ENCODE data around the gene MRE11. TPM values are rescaled to one million over a fixed set of nuclear protein-coding genes. Genes with fewer than 3 reads are reported as not detected.

The MRE11 gene
- total and polyA plus RNA-seq, 9 of the 15 experiments (the other 6 are each of a cell fraction or from before 2014, with no cell fraction given): 18.3 to 45.2 (median 29.1) TPM

DNA sequence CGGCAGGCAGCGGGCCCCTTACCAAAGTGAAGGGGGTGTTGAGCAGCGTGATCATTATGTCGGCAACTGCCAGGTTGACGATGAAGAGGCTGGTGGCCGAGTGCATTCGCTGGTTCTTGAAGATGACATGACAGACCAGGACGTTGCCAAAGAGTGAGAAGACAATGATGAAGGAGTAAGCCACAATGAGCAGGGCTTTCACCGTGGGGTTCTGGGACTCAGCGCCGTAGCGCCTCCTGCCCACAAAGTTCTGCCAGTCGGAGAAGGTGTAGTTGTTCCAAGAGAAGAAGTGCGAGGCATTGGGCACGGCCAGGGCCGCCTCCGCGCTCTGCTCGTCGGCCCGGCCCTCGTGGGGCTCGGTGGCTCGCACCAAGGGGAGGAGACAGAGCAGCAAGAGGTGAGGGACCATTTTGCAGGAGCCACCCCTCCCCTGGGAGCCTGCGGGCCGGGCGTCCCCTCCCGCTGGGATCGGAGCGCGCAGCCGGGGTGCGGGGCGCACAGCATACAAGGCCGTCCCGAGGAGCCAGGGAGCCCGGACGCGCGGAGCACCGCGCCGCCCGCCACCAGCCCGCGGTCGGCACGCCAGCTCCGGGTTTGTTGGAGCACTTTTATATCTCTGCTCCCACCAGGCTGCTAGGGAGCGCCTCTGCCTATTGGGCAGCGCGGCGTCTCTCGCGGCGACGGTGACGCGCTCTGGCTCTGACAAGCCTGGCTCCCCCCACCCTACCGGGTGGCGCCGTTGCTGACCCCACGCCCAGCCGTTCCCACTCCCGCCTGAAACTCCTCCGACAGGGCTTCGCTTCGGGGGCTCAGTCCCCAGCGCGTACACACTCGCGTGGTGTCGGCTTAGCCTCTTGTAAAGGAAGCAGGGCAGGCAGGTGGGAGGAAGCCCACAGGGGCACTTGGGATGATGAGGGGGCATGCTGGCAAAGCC is 92.5 kb downstream of the MRE11 start, which contains the start of gene GPR83:
TSS of gene GPR83 (minus strand) at position 581 of the 934 bp plus-strand sequence. CDS start at position 409, 172 bp downstream.
- Histone ChIP-seq H3K9me3 (replicated peaks; ENCODE audit: control insufficient read depth, insufficient read depth, low read depth, low read length) (no peaks in the 10 kb centered on the region), H3K27me3 (ENCODE audit: control insufficient read depth in 2 of 2, insufficient read depth in 2 of 2, low read length in 2 of 2) (peaks cover 11 to 43% of the 10 kb centered on the region in 2 experiments; a peak in 4 of 5 replicates), H3K4me2 (ENCODE audit: insufficient read depth, low read length) (no peak within 1 kb of the TSS), H3K27ac (ENCODE audit: extremely low read depth, low read depth, low read length) (no peak within 1 kb of the TSS), H3K4me3 (no peak within 1 kb of the TSS), H2AFZ (ENCODE audit: low read depth, low read length) (no peak within 1 kb of the TSS), H3K36me3 (ENCODE audit: control insufficient read depth, insufficient read depth, low read length) (no peaks in the 10 kb centered on the region), H4K20me1 (replicated peaks; ENCODE audit: control insufficient read depth, insufficient read depth, low read length) (no peaks in the 10 kb centered on the region), H3K4me1 (replicated peaks in 1 of 2; ENCODE audit: control insufficient read depth in 2 of 2, insufficient read depth in 2 of 2, low read length in 2 of 2) (peaks cover 0 to 10% of the 10 kb centered on the region in 2 experiments; a peak in 3 of 5 replicates), H3K9ac (ENCODE audit: insufficient read depth in 1 of 2, low read depth in 2 of 2, low read length in 2 of 2) (no peak within 1 kb of the TSS), H3K9me1 (ENCODE audit: control insufficient read depth, insufficient read depth, low read length) (no peaks in the 10 kb centered on the region), H3K79me2 (ENCODE audit: control insufficient read depth, insufficient read depth, low read length) (no peaks in the 10 kb centered on the region)
- intact Hi-C loops (cut with micrococcal nuclease) (no loop called here), in situ Hi-C loops (cut with MboI) (no loop called here)
- ATAC-seq (no peak; the same call in 2 of the 3 replicates), FAIRE-seq (no peak), DNase-seq (ENCODE audit: extremely low read depth in 1 of 4, low spot score in 3 of 4) (no peak)
- 47% methylated on average over 45 of the region's 73 CpGs for WGBS (ENCODE audit: insufficient coverage, low coverage, missing lambda C conversion rate)
- ChIA-PET POLR2A (no interaction called here), CTCF (ENCODE audit: low intra/inter-chr PET ratio) (no interaction called here)
- no TSS peak for BruUV-seq (replicated peaks)
- no peak for TF ChIP-seq E2F3 (CRISPR knock-in tag; IDR thresholded peaks at IDR 0.05)
- no peak for TF ChIP-seq PRPF4 (IDR thresholded peaks at IDR 0.05; ENCODE audit: insufficient read depth, low read depth, low read length, poor library complexity, severe bottlenecking)
- TF ChIP-seq EGR1 (conservative IDR thresholded peaks at IDR 0.05): no peak
- no peak for TF ChIP-seq ESRRA (IDR thresholded peaks at IDR 0.05; ENCODE audit: borderline replicate concordance, low read depth)
- TF ChIP-seq HNRNPL (IDR thresholded peaks at IDR 0.05; ENCODE audit: low read depth, low read length): no peak
- no peak for TF ChIP-seq SETDB1 (IDR thresholded peaks at IDR 0.05; ENCODE audit: low read length)
- no peak for TF ChIP-seq HMG20B (CRISPR knock-in tag; IDR thresholded peaks at IDR 0.05)
- peak; percentile 42; the same call in 1 of the 2 replicates for TF ChIP-seq POLR2G (IDR thresholded peaks at IDR 0.05; ENCODE audit: low read depth, low read length)
- TF ChIP-seq CUX1 (CRISPR knock-in tag; IDR thresholded peaks at IDR 0.05): no peak
- TF ChIP-seq ARHGAP35 (IDR thresholded peaks at IDR 0.05; ENCODE audit: partially characterized antibody): no peak
- no peak for TF ChIP-seq RERE (CRISPR knock-in tag; IDR thresholded peaks at IDR 0.05; ENCODE audit: borderline replicate concordance)

Data from K562 (cell line).